Right ventricle myocardium inferior (tissue), 1 donor: Measurements from ENCODE around the gene CCDC89. TPM values are rescaled to one million over a fixed set of nuclear protein-coding genes. Genes with fewer than 3 reads are reported as not detected.

Experiments used
- ATAC-seq: fragments of 200-7000 bp; cut with Tn5 transposase; one replicate; pipeline ENCODE4 v1.9.1; 2020; ENCODE audit warnings: mild to moderate bottlenecking, moderate library complexity
- DNase-seq: peaks from one replicate; pipeline ENCODE4 v3.0.0; 2021; ENCODE audit errors: missing footprints
- intact Hi-C: fragments of 100-400 bp; cut with DNase I; formaldehyde crosslinking; loops from one replicate; pipeline ENCODE4 v1.11.0; 2022
- long read RNA-seq: library from polyadenylated mRNA; unstranded; transcript quantifications from one replicate; pipeline ENCODE4 v2.0.0, GENCODE V29; 2021
- total RNA-seq: library from RNA; stranded (reverse); fragmentation: NEBNext Ultra II Directional; extraction: Animal tissue kit (Norgen Biotek cat#: 25700); gene quantifications from one replicate; pipeline ENCODE4 v1.2.1, GENCODE V29; 2021
- donor health status: DM: no; HTN: yes; CAD: no; lungs with severe emphysema.

CCDC89 gene
- total RNA-seq = 0.22 TPM
- long read RNA-seq = 0 reads

GRCh38 chr11:85685820-85686459 is at the start of gene CCDC89:
Gene CCDC89, minus strand, starts transcription at chr11:85686195. Its CDS starts 65 bp downstream, at chr11:85686130.
- peak; percentile 85 for DNase-seq
- ATAC-seq = peak; percentile 95
- intact Hi-C loops = loop anchor here (10.0 kb wide), 1 partner anchor 609 kb away; no protein-coding TSS in a partner anchor

DNA sequence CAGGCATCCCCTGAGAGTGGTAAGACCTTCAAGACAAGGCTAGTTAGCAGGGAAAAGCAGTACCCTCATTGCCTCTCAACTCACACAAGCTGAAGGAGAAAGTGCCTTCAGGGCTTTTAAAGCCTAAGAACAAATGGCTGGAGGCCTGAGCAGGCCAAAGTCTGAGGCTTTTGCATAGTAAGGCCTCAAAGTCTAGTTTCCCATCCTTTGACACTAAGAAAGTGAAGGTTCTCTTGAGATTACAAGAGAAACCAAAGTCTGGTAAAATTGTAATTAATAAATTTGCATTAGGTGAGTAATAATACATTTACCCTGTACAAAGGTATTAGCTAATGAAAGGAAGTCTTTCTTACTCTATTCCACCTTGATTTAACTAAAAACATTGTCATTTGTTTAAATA is 47.0 kb upstream of the CCDC89 start:
- DNase-seq (no peak), ATAC-seq (no peak)
- intact Hi-C loops = no loop called here

GRCh38 chr11:85726381-85726780 is 40.4 kb upstream of the CCDC89 start:
- intact Hi-C loops = no loop called here
- DNase-seq = no peak
- no peak for ATAC-seq

DNA sequence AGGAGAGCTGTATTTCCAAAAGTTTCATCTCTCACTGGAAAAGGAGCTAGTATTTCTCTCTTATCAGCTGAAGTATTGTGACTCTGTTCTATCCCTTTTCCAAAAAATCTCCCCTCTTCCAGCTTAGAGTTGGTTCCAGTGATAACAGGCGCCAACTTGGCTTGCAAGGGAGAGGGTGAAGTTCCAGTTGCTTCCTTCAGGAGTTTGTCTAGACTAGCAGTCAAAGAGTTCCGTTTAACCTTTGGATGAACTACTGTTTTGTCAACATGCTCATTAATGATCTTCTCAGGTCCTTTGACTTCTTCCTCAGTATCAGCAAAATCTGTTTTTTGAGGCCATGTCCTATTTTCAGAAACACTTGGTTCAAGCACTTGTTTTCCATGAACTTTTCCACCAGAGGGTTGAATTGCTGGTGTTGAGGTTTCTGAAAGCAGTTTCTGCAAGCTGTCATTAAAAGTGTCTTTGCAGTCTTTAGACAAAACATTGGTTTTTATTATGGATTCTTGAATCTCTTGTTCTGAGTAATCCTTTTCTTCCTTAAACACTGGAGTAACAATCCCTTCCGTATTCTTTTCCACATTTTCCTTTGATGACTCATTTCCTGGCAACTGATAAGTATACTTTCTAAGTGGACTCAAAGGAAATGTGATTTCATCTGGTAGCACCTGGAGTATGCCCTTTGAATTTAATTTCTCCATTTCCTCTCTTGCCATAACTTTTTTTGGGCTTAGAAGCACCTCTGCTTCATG is 39.7 kb upstream of the CCDC89 start:
- ATAC-seq = no peak
- intact Hi-C loops = no loop called here
- no peak for DNase-seq

GRCh38 chr11:85724748-85725465 is 38.9 kb upstream of the CCDC89 start:
- ATAC-seq (peak; percentile 13), DNase-seq (no peak)
- intact Hi-C loops = no loop called here

DNA sequence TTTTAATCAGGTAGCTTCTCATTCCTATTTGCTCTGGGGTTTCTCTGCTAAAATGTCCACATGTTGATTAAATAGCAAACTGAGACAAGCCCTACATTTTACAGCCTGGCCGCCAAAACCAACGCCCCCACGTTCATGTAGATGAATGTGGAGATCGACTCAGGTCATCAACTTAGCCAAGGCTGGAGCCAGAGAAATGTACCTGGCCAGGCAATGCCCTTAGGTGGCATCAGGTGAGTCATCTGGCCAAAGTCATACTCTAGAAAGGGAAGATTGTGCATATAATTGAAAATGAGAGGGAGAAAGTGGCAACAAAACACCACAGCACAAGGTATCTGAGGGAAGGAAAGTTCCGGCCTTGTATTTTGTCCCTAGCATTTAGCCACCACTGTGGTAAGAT is 37.1 kb upstream of the CCDC89 start:
- intact Hi-C loops = no loop called here
- DNase-seq = no peak
- no peak for ATAC-seq

DNA sequence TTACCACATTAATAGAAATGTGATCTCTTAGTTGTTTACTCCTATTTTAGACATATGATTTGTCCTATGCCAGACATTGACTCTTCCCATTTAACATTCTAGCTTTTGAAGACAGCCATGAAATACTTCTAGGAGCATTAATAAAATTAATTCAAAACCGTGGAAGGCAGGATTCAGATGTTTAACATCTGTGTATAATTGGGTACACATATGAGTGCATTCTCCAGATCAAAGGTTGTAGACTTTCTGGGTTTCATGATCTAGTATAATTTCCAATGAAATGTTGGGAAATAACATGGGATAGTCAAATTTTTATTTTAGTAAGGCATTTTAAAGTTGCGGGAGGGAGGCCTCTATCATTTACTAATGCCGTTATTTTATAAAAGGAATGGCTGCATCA is 35.2 kb upstream of the CCDC89 start:
- DNase-seq (no peak), ATAC-seq (no peak)
- intact Hi-C loops = no loop called here

GRCh38 chr11:85718991-85719807 is 33.2 kb upstream of the CCDC89 start:
- intact Hi-C loops = no loop called here
- DNase-seq = no peak
- peak; percentile 88 for ATAC-seq

GRCh38 chr11:85718126-85718943 is 32.3 kb upstream of the CCDC89 start:
- no peak for ATAC-seq
- no peak for DNase-seq
- intact Hi-C loops = no loop called here

- DNase-seq (no peak), ATAC-seq (no peak)
- intact Hi-C loops = no loop called here
These were observed 31.4 kb upstream of the CCDC89 start for GRCh38 chr11:85717429-85717828.

DNA sequence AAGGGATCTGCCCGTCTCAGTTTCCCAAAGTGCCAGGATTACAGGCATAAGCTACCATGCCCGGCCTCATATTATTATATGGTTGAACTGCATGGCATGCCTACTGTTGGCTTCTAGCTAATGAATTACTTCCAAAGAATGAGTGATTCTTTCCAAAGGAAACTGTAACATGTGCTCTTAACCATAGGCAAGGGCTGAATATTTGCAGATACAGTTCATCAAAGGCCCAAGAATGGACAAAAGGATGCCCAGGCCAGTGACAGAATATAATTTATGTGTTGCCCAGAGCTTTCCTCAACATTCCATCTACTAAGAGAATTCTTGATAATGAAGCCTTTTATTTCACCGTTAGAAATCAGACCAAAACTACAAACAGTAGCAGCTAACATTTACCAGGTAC is 27.0 kb upstream of the CCDC89 start:
- ATAC-seq = no peak
- DNase-seq = no peak
- intact Hi-C loops = no loop called here

DNA sequence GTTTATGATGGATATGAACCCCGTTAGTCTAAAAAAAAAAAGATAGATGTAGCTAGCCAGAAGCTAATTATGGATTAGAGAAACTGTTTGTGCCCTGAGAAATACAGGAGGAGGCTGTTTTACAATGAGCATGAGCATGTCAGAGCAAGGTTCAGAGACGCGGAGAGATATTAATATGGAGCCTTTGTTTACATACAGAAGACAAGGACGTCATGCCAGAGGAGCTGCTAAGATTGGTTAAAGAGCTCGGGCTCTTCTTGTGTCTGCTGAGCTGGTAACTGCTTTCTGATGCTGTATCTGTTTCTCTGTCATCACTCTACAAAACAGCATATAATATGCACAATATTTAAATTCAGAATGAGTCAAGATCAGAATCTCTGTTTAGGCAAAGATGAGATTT is 24.9 kb upstream of the CCDC89 start:
- ATAC-seq = no peak
- no peak for DNase-seq
- intact Hi-C loops = no loop called here

- ATAC-seq = no peak
- intact Hi-C loops = no loop called here
- no peak for DNase-seq
These were observed 24.1 kb upstream of the CCDC89 start for GRCh38 chr11:85709941-85710702.

- no peak for ATAC-seq
- intact Hi-C loops = no loop called here
- no peak for DNase-seq
These were observed 19.8 kb upstream of the CCDC89 start for GRCh38 chr11:85705800-85706199.

DNA sequence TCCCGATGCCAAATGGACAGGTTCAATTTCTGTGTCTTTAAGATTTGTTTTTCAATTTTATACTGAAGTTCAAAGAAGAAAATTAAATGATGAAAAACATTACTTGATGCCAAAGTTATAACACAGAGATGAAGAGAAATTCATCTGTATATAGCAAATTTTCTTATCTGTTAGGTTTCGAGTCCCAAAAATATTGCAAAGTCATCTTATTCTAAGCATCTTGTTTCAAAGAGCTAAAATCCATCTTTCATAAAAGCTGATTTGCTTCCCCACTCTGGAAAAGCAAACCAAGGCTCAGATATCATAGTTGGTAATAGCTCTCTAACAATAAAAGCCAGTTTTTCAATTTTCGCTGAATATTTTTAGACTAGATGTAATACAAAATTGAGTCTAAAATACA is 19.0 kb upstream of the CCDC89 start:
- ATAC-seq = no peak
- intact Hi-C loops = no loop called here
- no peak for DNase-seq

GRCh38 chr11:85699957-85700741 is 14.2 kb upstream of the CCDC89 start:
- DNase-seq (no peak), ATAC-seq (no peak)
- intact Hi-C loops = no loop called here

- intact Hi-C loops = no loop called here
- DNase-seq = no peak
- no peak for ATAC-seq
These were observed 12.2 kb upstream of the CCDC89 start for GRCh38 chr11:85698195-85698594.
